Muscle layer of duodenum (tissue), 2 donors: ENCODE measurements around the gene HELLS.

ENCODE experiments used
- H3K27ac ChIP-seq: one replicate; pipeline ENCODE4 v1.7.0; 2013; ENCODE audit warnings: mild to moderate bottlenecking, low read length
- H3K27me3 ChIP-seq: one replicate; pipeline ENCODE4 v1.7.0; 2013; ENCODE audit warnings: low read depth, mild to moderate bottlenecking, control low read depth, low read length
- H3K36me3 ChIP-seq, 2 donors: one replicate each; pipeline ENCODE4 v1.7.0; 2013; ENCODE audit warnings: low read length in 2 of 2, control low read depth in 1 of 2, mild to moderate bottlenecking in 1 of 2; ENCODE audit not compliant: insufficient read depth in 2 of 2, control insufficient read depth in 1 of 2
- H3K4me1 ChIP-seq, 2 donors: one replicate each; pipeline ENCODE4 v1.7.0; 2013; ENCODE audit warnings: low read length in 2 of 2, mild to moderate bottlenecking in 2 of 2, control low read depth in 1 of 2, moderate library complexity in 1 of 2; ENCODE audit not compliant: insufficient read depth in 2 of 2, control insufficient read depth in 1 of 2
- H3K4me3 ChIP-seq, 2 donors: one replicate each; pipeline ENCODE4 v1.7.0; 2013; ENCODE audit warnings: low read length in 2 of 2, low read depth in 1 of 2, mild to moderate bottlenecking in 1 of 2
- H3K9me3 ChIP-seq, 2 donors: one replicate each; pipeline ENCODE4 v1.7.0; 2013; ENCODE audit warnings: low read length in 2 of 2, control low read depth in 1 of 2, mild to moderate bottlenecking in 1 of 2; ENCODE audit not compliant: control insufficient read depth in 1 of 2
- donor health status: healthy.

HELLS gene

DNA sequence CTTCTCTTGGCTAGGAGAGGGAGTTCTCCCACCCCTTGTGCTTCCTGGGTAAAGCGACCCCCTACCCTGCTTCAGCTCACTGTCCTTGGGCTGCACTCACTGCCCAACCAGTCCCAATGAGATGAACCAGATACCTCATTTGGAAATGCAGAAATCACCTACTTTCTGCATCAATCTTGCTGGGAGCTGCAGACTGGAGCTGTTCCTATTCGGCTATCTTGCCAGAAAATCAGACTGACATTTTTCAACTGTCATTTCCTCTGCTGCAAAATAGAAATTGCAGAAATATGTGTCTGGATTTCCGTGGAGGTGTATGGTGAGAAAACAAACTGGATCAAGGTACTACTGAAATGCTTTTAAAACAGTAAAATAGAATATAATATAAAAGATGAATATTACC is 95.0 kb downstream of the HELLS start:
- Histone ChIP-seq H3K27ac (no peak overlapping the region), H3K9me3 (peaks cover 0 to 7% of the 10 kb centered on the region in 2 donors), H3K36me3 (no peaks in the 10 kb centered on the region), H3K4me3 (no peak overlapping the region), H3K27me3 (no peaks in the 10 kb centered on the region), H3K4me1 (no peaks in the 10 kb centered on the region)

DNA sequence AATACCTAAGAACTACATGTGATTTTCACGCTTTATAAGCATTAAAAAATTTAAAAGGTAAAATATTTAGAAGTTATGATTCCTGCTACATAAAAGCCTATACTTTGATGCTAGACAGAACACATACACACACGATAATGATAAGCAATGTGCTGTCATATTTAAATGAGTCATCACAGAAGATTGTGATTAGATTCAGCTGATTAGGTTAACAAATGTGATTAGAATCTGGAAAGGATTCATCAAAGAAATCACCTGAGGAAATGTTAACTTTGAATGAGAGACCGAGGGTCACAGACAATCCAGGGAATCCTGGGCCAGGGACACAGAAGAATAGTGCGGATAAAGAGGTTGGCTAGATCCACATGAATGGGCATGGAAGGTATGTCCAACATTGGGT is 95.9 kb downstream of the HELLS start:
- Histone ChIP-seq H3K4me3 (no peak overlapping the region), H3K27me3 (no peaks in the 10 kb centered on the region), H3K4me1 (no peaks in the 10 kb centered on the region), H3K27ac (no peak overlapping the region), H3K36me3 (no peaks in the 10 kb centered on the region), H3K9me3 (peaks cover 0 to 7% of the 10 kb centered on the region in 2 donors)

DNA sequence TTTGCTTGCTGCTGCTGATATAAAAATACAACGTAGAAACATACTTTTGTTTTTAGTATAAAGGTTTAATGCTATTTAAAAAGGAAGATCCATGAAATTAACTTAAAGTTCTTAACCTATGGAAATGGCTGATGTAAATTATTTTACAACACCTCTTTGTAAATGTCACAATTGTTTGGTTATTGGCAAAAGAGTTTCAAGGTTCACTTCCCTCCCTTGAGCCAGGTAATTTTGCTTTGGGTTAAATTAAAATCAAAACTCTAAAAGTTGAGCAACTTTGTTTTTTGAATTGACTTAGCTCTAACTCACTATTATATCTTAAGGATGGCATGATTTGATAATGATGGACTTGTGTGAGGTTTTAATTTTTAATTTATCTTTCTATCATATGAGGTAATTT is 98.8 kb downstream of the HELLS start:
- H3K4me1 ChIP-seq: no peaks in the 10 kb centered on the region
- H3K27me3 ChIP-seq: no peaks in the 10 kb centered on the region
- H3K4me3 ChIP-seq: no peak overlapping the region
- no peaks in the 10 kb centered on the region for H3K36me3 ChIP-seq
- H3K9me3 ChIP-seq: no peaks in the 10 kb centered on the region
- no peak overlapping the region for H3K27ac ChIP-seq

DNA sequence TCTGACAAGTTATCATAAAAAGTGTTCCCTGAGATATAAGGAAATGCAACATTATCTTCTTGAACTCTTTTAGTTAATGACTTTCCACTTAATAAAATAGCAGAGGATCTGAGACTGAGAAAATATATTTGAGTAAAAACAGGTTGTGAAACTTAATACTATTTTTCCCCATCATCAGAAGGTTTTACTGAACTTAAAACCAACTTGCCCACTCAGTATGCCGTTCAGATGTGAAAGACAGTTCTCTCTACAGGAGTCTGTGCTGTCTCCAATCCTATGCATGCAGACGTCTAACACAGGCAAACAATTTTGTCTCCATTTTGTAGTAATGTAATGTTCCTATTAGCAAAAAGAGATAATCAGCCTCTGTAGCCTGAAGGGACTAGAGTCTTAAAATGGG is 99.7 kb downstream of the HELLS start:
- no peaks in the 10 kb centered on the region for H3K36me3 ChIP-seq
- no peaks in the 10 kb centered on the region for H3K4me1 ChIP-seq
- no peak overlapping the region for H3K27ac ChIP-seq
- H3K9me3 ChIP-seq: no peaks in the 10 kb centered on the region
- H3K4me3 ChIP-seq: no peak overlapping the region
- no peaks in the 10 kb centered on the region for H3K27me3 ChIP-seq
